ENCODE results near the gene DSG3.
"Not testable (repeated sequence)": the region's sequence is repeated elsewhere in the genome, so short reads cannot be mapped to it uniquely, and the experiment has no call there.

Gene DSG3

GRCh38 chr18:31507124-31507523 is 59.6 kb downstream of the DSG3 start:
- H3K27ac ChIP-seq, H3K4me3 ChIP-seq: not testable (repeated sequence)

GRCh38 chr18:31508781-31509180 is 61.2 kb downstream of the DSG3 start:
- peak overlapping the region in 4 of 21 experiments; percentile 12 to 77 (median 40) for H3K27ac ChIP-seq
- H3K4me3 ChIP-seq: no peak overlapping the region

GRCh38 chr18:31509571-31509970 is 62.0 kb downstream of the DSG3 start:
- H3K4me3 ChIP-seq: no peak overlapping the region
- H3K27ac ChIP-seq: peak overlapping the region in 7 of 21 experiments; percentile 12 to 77 (median 35)

- Histone ChIP-seq H3K4me3 (no peak overlapping the region), H3K27ac (peak overlapping the region in 8 of 21 experiments; percentile 11 to 77 (median 52))
Observed at GRCh38 chr18:31510319-31510718, 62.8 kb downstream of the DSG3 start.

- H3K27ac ChIP-seq: peak overlapping the region in 10 of 21 experiments; percentile 11 to 67 (median 52)
- H3K4me3 ChIP-seq: no peak overlapping the region
Observed at GRCh38 chr18:31511098-31511497, 63.6 kb downstream of the DSG3 start.

- Histone ChIP-seq H3K27ac (peak overlapping the region in 8 of 21 experiments; percentile 2 to 69 (median 36)), H3K4me3 (no peak overlapping the region)
Observed at GRCh38 chr18:31512203-31512764, 64.7 kb downstream of the DSG3 start.

- no peak overlapping the region for H3K4me3 ChIP-seq
Observed at GRCh38 chr18:31513189-31513935, 65.8 kb downstream of the DSG3 start.

GRCh38 chr18:31516437-31516836 is 68.9 kb downstream of the DSG3 start:
- Histone ChIP-seq H3K27ac (no peak overlapping the region), H3K4me3 (no peak overlapping the region)

More at GRCh38 chr18:31513189-31513935, 65.8 kb downstream of the DSG3 start:
- H3K27ac ChIP-seq: peak overlapping the region in 10 of 21 experiments; percentile 3 to 59 (median 47)

GRCh38 chr18:31526374-31526773 is 78.8 kb downstream of the DSG3 start:
- H3K27ac ChIP-seq: no peak overlapping the region
- no peak overlapping the region for H3K4me3 ChIP-seq
